Bronchial epithelial cell (primary cell): Measurements from ENCODE around the gene SRSF7. TPM values are rescaled to one million over a fixed set of nuclear protein-coding genes. Genes with fewer than 3 reads are reported as not detected.
"Not testable (repeated sequence)": the region's sequence is repeated elsewhere in the genome, so short reads cannot be mapped to it uniquely, and the experiment has no call there.

Experiments
- DNase-seq: peaks from one replicate; pipeline ENCODE4 v3.0.0-alpha.2; 2010; ENCODE audit warnings: low read depth
- FAIRE-seq: peaks from 2 replicates; lab custom pipeline; 2011; peaks lifted over from hg19 to GRCh38; lab: Jason Lieb, UNC
- H3K27me3 ChIP-seq: 2 replicates; pipeline ENCODE4 v1.5.1; 2011; ENCODE audit warnings: low read length; ENCODE audit not compliant: control insufficient read depth, insufficient read depth
- H3K36me3 ChIP-seq: 2 replicates; pipeline ENCODE4 v1.5.1; 2011; ENCODE audit warnings: low read length; ENCODE audit not compliant: control insufficient read depth, insufficient read depth
- H3K4me3 ChIP-seq: 2 replicates; pipeline ENCODE4 v1.5.1; 2011; ENCODE audit warnings: mild to moderate bottlenecking, low read depth, low read length, control low read depth
- CTCF ChIP-seq: IDR thresholded peaks from 2 replicates; pipeline ENCODE4 v1.5.1; 2011; ENCODE audit warnings: mild to moderate bottlenecking, moderate library complexity, low read length, control low read depth, inconsistent platforms; ENCODE audit not compliant: insufficient read depth, severe bottlenecking
- total RNA-seq: library from RNA; depleted of rRNA; stranded (reverse); fragments of >200 nt; gene quantifications from 2 replicates; pipeline ENCODE4 v1.2.1, GENCODE V29; 2014

The SRSF7 gene
- total RNA-seq, 1 donor from 2014 or later = 120 TPM

- peak; percentile 84 for DNase-seq
- H3K27me3 ChIP-seq = no peaks in the 10 kb centered on the region
- TF ChIP-seq CTCF = no peak
- no peak for FAIRE-seq
- no peak overlapping the region for H3K4me3 ChIP-seq
- no peaks in the 10 kb centered on the region for H3K36me3 ChIP-seq
Measured at GRCh38 chr2:38765149-38765548, 14.0 kb upstream of the SRSF7 start.

GRCh38 chr2:38763728-38764127, 12.6 kb upstream of the SRSF7 start:
- no peak for FAIRE-seq
- no peak for TF ChIP-seq CTCF
- no peaks in the 10 kb centered on the region for H3K27me3 ChIP-seq
- no peak for DNase-seq
- H3K36me3 ChIP-seq = no peaks in the 10 kb centered on the region
- H3K4me3 ChIP-seq = no peak overlapping the region

DNA sequence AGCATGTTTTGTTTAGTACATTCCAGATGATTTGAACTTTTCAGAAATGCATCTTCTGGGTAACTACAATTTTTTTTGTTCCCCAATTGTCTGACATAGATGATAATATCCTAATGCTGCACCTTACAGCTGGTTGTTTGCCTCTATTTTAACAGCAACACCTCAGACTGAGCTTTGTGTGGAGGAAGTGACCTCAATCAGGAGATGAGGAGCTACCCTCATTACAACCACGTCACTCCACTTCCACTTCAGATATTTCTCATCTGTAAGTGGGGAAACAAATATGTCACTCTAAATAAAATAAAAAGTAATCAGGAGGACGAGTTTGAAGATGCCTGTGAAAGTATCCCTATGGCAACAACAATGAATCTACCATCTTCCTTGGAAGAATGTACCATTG, 12.1 kb upstream of the SRSF7 start:
- FAIRE-seq = no peak
- H3K36me3 ChIP-seq = no peaks in the 10 kb centered on the region
- DNase-seq = no peak
- H3K27me3 ChIP-seq = no peaks in the 10 kb centered on the region
- no peak overlapping the region for H3K4me3 ChIP-seq
- TF ChIP-seq CTCF = no peak

- FAIRE-seq, H3K36me3 ChIP-seq, DNase-seq, H3K27me3 ChIP-seq, H3K4me3 ChIP-seq: not testable (repeated sequence)
Measured at GRCh38 chr2:38755891-38756290, 4.7 kb upstream of the SRSF7 start.

GRCh38 chr2:38754506-38754905, 3.3 kb upstream of the SRSF7 start:
- Histone ChIP-seq H3K27me3 (no peaks in the 10 kb centered on the region), H3K4me3 (no peak overlapping the region), H3K36me3 (peaks cover 3% of the 10 kb centered on the region)
- FAIRE-seq (no peak), DNase-seq (no peak)
- no peak for TF ChIP-seq CTCF

GRCh38 chr2:38754049-38754448, 2.9 kb upstream of the SRSF7 start:
- no peak for TF ChIP-seq CTCF
- Histone ChIP-seq H3K4me3 (no peak overlapping the region), H3K36me3 (peaks cover 5% of the 10 kb centered on the region), H3K27me3 (no peaks in the 10 kb centered on the region)
- DNase-seq = no peak
- FAIRE-seq = no peak
